ENCODE data around the gene HOXC6.

GRCh38 chr12:54041097-54041690, 13.0 kb downstream of the HOXC6 start:
- no peak for TF ChIP-seq CTCF (IDR thresholded peaks at IDR 0.05)
- no peak for TF ChIP-seq POLR2AphosphoS5 (IDR thresholded peaks at IDR 0.05)
- TF ChIP-seq POLR2A (IDR thresholded peaks at IDR 0.05), result no peak
